ENCODE data around the gene PPP1R13B.
"Not testable (repeated sequence)": the region's sequence is repeated elsewhere in the genome, so short reads cannot be mapped to it uniquely, and the experiment has no call there.

PPP1R13B gene, protein sequence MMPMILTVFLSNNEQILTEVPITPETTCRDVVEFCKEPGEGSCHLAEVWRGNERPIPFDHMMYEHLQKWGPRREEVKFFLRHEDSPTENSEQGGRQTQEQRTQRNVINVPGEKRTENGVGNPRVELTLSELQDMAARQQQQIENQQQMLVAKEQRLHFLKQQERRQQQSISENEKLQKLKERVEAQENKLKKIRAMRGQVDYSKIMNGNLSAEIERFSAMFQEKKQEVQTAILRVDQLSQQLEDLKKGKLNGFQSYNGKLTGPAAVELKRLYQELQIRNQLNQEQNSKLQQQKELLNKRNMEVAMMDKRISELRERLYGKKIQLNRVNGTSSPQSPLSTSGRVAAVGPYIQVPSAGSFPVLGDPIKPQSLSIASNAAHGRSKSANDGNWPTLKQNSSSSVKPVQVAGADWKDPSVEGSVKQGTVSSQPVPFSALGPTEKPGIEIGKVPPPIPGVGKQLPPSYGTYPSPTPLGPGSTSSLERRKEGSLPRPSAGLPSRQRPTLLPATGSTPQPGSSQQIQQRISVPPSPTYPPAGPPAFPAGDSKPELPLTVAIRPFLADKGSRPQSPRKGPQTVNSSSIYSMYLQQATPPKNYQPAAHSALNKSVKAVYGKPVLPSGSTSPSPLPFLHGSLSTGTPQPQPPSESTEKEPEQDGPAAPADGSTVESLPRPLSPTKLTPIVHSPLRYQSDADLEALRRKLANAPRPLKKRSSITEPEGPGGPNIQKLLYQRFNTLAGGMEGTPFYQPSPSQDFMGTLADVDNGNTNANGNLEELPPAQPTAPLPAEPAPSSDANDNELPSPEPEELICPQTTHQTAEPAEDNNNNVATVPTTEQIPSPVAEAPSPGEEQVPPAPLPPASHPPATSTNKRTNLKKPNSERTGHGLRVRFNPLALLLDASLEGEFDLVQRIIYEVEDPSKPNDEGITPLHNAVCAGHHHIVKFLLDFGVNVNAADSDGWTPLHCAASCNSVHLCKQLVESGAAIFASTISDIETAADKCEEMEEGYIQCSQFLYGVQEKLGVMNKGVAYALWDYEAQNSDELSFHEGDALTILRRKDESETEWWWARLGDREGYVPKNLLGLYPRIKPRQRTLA

DNA sequence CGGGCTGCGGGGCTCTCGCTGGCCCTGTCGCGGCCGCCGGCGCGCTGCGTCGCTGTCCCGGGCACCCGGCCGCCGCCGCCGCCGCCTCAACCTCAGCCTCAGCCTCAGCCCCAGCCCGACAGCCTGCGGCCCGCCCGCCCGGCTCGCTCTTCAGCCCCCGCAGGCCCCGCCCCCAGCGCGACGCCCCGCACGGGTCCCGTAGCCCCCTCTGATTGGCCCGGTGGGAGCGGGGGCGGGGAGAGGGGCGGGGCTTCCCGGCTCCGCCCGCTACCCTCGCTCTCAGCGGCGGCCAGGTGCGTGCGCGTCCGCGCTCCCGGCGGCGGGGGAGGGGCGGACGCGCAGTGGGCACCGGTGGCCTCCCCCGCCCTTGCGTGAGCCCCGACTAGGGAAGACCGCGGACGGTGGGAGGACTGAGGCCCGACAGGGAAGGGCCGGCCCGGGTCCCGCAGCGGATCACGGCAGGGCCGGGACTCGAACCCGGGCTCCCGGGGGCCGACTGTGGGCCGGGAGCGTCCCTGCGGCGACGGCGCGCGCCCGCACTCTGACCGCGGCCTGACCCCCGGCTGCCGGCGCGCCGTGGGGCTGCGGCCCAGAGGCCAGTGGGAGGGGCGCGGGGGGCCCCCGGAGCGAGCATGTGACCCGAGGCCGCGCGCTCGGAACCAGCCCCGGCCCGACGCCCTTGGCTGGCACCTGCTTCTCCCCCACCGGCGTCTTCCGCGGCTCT is at the start of gene PPP1R13B:
PPP1R13B (minus strand) TSS at position 125 of the 724 bp plus-strand sequence. CDS start 268 bp downstream, outside the sequence.
- peak; percentile 92 for DNase-seq (ENCODE audit: low read depth)

DNA sequence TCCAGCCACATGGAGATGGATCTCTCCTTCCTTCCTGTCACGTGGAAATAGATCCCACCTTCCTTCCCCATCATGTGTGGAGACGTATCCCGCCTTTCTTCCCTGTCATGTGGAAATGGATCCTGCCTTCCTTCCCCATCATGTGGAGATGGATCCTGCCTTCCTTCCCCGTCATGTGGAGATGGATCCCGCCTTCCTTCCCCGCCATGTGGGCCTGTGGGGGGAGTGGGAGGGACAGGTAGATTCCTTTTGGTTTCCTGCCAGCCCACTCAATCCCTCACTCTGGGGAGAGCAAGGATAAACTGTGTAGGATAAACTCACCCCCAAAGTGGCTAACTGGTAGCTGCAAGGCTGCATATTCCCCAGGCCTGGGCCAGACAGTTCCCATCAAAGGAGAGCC is 49.2 kb upstream of the PPP1R13B start:
- no peak for DNase-seq (ENCODE audit: low read depth)

DNA sequence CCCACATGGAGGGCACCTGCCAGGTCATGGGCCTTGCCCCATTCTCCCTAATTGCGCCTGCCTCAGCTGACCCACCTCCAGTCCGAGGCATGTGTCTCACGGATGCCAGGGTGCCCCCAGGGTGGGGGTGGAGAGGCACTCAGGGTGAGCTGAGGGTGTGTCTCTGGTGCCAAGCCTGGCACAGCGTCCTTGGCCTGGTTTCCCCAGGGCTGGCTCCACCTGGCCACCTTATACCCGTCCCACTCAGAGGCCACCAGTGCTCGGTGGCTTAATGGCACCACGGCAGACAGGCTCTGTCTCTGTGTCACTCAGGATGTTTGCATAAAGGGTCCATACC is 47.3 kb upstream of the PPP1R13B start:
- DNase-seq (ENCODE audit: low read depth), result no peak

DNA sequence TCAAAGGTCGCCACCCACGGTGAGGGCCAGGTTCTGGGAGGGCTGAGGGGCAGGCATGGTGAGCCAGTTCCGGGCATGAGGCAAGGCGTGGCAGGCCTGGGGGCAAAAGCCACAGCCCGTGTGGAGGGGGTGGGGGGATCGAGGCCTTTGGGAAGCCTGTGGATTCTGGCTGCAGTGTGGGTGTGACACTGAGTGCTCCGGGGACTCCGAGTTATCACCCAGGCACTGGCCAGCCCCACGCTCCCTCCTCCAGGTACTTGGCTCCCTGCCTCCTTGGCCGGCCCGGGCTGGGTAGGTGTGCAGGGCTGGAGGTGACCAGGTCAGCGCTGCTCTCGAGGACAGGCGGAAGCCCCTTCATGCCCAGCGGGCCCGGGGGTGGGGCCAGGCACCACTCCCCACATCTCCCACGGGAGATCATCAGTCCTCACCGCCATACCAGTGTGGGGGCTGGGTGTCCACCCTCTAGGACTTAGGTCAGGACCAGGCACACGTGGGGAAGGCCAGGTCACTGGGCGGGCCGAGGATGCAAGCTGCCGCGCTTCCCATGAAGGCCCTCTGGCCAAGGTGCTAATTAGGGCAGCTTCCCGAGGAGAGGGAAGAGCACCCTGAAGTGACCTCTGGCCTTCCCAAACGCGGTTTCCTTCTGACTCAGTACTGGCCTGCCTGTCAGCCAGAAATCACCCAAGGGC is 46.8 kb upstream of the PPP1R13B start:
- DNase-seq (ENCODE audit: low read depth), result no peak

DNA sequence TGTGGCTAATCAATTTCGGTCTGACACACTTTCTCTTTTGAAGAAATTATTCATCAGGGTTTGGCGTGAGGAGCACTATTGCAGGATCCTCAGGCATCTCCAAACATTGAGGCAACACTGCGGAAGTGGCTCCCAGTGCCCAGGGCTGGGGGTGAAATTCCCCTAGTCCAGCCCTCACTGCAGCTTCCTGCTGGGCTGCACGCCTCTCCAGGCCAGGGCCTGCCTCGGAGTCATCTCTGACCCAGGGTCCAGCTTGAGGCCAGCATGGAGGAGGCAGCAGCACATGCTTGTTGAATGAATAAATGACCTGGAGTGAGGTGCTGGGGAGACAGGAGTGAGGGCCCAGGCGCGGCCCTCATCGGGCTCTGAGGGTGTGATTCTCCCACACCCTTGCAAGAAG is 44.9 kb upstream of the PPP1R13B start:
- no peak for DNase-seq (ENCODE audit: low read depth)

DNA sequence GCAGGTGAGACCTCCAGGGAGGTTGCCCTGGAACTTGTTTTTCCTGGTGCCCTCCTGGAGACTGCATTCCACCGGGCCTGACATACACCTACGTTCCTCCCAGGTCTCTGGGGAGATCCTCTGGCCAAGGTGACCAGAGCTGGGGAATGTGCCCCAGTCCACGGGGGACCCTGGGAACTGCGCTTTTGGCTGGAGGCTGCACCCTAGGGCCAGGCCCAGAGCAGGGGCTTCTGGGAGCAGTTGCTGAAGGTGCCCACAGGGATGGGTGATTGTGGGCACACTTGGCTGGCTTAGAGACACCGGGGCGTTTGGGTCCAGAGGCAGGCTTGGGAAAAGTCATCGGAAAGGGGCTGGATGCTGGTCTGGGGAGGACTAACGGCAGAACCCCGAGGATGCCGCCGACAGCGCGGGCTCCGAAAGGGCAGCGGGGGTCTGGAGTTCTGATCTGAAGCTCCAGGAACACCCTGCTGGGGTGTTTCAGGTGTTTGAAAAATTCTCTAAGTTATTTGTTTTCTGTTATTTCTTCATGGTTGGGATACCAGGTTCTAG is 44.4 kb upstream of the PPP1R13B start:
- DNase-seq (ENCODE audit: low read depth), result no peak

DNA sequence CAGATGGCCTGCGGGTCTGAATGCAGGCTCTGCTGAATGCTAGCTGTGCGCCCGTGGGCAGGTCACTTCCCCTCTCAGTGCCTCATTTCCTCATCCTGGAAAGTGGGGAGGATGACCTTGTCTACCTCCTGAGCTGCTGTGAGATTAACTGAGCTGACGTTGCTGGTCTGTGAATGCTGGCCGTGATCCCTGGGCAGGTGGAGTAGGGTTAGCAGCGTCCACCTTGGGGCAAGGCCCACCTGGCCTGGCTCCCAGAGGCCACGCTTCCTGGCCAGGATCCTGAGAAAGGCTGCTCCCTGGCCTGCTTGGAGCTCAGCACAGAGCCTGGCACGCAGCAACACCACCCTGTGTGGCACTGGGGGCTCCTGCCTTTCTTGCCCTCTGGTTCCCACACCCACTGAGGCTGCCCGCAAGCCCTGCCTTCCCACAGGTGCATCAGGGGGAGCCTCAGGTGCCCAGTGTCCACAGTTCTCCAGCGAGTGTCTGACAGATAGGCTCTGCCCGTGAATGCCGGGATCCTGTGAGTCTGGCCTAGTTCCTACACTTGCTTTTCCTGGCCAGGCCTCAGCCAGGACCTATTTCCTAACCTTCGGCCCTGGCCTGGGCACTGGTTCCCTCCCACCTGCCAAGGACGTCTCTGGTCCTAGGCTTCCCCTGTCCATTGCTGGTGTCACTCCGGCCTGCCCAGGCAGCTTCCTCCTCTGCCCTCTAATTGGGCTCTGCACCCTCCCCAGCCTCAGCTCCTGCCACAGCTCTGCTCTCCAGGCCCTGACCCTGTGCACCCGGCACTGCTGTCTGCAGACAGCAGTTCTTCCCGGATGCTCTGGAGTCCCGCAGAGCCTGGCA is 43.7 kb upstream of the PPP1R13B start:
- no peak for DNase-seq (ENCODE audit: low read depth)

DNA sequence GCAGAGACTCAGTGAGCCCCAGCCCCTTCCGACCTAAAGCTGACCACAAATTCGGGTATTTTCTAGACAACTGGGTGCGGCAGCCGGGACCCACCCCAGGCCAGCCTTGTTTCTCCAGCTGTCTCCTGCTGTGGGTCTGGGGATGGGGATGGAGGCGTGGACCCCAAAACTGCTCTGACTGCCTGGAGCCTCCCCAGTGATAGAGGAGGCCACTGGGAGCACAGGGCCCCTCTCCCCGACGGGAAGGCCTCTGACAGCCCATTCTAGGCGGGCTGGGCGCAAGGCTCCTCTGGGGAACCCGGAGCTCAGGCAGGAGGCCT is 42.6 kb upstream of the PPP1R13B start:
- no peak for DNase-seq (ENCODE audit: low read depth)

DNA sequence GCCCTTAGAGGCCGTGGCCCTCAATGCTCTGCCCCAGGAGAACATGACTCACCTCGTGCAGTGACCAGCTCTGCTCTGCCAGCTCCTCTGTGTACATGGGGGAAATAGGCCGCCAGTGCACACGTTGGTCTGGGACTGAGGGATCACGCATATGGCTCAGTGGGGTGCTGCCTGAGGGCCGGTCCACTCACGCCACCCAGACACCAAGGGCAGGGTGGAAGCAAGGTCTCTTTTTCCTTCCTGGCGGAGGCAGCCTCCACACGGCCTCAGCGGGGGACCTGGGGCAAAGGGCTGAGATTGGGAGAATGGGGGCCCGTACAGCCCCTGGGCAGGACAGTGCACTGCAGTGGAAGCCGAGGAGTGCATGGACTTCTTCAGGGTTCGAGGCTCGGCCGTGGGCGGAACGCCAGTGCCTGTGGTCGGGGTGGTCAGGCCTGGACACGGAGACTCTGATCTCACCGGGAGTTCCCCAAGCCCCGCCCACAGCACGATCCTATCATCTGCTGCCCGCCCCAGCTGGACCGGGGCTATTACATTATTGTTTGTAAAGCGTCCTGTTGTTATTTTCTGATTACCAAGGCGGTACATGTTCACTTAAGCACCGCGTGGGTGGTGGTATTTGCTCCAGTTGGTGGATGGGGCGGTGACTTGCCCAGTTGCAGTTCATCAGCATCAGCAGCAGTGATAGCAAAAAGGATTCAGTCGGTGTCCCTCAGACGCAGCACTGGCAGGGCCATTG is 42.1 kb upstream of the PPP1R13B start:
- peak; percentile 26 for DNase-seq (ENCODE audit: low read depth)

DNA sequence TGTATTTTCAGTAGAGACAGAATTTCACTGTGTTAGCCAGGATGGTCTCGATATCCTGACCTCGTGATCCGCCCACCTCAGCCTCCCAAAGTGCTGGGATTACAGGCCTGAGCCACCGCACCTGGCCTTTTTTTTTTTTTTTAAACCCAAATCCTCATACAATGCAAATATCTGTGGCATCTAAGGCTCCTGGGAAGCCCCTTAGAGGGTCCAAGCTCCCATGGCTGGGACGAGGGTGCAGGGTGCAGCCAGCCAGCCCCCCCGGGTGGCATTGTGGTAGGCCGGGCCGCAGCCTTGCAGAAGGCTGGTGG is 41.6 kb upstream of the PPP1R13B start:
- not testable (repeated sequence) for DNase-seq (ENCODE audit: low read depth)

DNA sequence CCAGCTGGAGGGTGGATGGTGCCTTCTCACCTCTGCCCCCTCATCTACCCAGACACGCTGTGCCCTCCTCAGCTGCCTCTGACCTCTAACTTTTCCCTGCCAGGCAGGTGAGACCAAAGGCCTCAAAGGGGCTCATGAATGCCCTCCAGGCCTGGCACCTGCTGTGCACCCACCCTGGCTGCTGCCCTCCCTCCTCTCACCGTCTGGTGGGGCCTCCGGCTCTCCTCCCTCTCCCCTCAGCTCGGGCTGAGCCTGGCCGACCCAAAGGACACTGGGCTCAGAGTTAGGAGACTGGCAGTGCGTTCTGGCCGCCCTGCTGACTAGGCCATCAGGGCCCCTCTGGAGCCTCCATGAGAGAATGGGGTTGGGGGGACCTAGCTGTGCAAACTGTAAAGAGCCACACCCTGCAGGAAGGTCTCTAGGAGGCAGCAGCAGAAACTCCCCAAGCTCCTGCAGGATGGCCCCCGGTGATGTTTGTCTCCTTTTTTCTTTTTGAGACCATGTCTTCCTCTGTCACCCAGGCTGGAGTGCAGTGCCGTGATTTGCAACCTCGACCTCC is 40.3 kb upstream of the PPP1R13B start:
- no peak for DNase-seq (ENCODE audit: low read depth)

DNA sequence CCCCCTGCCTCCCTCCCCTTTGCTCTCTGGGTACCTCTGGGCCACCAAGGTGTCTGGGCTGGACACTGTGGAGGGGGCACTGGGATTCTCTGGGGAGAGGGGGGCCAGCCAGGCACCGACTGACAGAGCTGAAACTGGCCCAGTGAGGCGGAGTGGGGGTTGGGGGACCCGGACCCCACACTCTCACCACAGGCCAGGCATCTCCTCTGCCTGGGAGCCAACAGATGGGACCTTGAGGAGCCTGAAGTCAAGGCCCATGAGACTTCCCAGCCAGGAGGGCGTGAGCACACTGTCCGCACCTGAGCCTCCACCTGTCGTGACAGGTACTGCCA is 39.8 kb upstream of the PPP1R13B start:
- no peak for DNase-seq (ENCODE audit: low read depth)

DNA sequence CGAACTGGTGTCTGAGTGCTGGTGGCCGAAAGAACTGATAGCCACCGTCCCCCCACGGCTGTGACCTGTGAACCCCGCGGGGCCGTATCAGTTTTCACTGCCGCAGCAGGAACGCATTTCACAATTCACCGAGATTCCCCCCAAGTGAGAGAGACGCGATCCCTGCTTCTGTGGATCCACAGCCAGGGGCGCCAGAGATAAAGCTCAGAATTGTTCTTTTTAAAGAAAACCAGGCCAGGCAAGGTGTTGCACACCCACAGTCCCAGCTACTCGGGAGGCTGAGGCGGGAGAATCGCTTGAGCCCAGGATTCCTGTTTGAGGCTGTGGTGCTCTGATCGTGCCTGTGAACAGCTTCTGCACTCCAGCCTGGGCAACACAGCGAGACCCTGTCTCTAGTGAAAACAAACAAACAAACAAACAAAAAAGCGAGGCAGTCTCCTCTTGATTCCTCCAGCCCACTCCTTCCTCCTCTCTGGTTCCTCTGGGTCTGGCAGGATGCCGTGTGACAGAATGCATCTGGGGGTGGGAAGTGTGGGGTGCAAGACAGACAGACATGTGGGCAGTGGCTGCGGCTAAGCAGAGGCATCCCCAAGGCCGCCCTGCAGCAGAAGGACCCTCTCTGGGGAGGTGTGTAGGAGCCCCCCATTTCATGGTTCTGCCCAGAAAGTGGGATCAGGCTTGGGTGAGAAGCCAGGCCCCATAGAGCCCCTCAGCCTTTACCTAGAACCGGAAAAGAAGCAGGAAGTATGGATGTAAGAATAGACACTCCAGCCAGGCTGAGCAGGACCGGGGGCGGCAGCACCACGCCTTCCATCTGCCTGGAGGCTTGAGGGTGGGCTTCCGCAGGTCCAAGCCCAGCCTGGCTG is 39.2 kb upstream of the PPP1R13B start:
- DNase-seq (ENCODE audit: low read depth), result no peak

DNA sequence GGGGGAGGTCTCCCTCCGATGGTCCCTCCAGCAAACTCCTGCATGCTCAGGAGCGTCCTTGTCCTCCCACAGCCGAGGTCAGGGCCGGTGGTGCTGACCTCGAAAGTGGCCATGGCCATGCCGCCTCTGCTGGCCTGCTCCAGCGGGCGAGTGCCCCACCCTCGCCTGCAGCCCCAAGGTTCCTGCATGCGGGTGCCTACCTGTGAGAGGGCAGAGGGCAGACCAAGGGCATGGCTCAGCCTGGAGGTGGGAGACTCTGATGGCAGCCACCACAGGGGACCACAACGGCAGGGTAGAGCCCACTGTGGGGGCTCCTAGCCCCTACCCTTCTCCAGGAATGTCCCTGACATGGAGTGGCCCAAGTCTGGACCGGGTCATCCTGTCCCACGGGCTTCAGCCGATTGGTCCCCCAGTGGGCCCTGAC is 38.1 kb upstream of the PPP1R13B start:
- DNase-seq (ENCODE audit: low read depth), result no peak

DNA sequence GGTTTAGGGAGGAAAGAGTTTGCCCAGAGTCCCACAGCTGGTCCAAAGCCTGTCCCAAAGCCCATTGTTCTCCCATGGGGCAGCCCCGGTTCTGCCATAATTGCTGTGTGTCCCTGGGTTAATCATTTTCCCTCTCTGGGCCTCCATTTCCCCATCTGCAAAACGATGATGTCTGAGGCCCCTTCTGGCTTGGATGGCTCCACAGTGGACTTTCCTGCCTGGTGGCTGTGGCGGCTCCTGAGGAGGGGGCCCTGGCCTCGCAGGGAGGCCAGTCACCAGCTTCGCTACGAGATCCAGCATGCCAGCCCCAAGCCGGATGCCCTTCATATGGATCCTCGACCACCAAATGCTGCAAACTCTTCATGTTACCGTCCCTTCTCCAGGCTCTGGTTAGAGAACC is 37.5 kb upstream of the PPP1R13B start:
- no peak for DNase-seq (ENCODE audit: low read depth)

DNA sequence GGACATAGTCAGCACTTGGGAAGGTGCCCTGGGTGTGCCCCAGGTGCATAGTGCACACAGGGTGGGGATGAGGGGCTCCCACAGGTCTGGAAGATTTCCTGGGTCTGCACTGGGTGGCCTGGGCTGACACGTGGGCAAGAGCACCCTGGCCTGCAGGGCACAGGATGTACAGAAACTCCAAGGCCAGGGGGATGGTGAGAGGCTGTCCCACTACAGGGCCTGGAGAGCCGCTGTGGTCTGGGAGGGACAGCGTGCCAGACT is 35.8 kb upstream of the PPP1R13B start:
- DNase-seq (ENCODE audit: low read depth), result no peak

DNA sequence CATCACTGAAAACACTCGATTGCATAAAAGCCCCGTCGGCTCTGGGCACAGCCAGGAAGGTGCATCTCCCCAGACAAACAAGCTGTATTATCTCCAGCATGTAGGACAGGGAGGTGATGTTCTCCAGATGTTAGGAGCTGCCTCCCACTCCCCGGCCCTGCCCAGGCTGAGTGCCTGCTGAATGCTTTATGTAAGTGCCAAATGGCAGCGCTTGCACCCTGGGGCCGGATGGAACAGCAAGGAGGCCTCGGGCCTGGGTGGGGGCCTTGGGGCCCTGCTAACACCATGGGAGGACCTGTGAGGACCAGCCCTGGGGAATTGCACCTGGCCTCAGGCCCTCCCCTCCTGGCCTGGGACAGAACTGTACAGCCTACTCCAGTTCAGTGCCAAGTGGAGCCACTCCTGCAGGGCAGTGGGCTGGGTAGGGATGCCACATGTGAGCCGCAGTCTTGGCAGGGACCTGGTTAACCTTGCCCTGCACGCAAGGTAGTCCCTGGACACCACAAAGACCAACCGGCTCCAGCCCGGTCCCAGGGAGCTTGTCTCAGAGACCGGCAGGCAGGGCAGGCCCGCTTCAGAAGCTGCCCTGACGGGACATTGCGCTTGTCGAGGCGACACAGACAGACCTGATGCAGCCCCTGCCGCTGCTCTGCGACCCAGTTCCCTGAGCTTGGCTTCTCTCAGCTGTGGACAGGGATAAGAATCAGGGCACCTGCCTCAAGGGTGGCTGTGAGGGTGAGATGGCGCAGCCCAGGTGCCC is 35.3 kb upstream of the PPP1R13B start:
- DNase-seq (ENCODE audit: low read depth), result no peak
